GOT3 (cell line): ENCODE measurements around the gene SMIM5.

Source experiments
- DNase-seq: peaks from one replicate; lab custom pipeline; 2025; ENCODE audit warnings: mixed read lengths; lab: John Stamatoyannopoulos, UW

The SMIM5 gene

DNA sequence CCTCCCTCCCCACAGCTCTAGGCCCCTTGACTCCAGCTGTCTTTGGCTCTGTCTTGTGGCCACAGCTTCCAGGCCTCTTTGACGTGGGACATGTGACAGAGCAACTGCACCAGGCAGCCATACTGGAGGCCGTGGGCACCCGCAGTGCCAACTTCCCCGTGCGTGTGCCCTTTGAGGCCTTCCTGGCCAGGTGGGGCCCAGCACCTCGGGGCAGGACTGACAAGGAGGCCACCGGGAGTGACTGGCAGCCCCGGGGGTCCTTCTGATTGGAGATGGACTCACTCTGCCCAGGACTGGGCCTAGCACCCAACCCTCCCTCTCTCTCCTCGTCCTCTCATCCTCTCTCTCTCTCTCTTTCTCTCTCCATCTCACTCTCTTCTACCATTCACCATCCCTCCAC lies 30.1 kb upstream of the SMIM5 start:
- DNase-seq, result no peak

DNA sequence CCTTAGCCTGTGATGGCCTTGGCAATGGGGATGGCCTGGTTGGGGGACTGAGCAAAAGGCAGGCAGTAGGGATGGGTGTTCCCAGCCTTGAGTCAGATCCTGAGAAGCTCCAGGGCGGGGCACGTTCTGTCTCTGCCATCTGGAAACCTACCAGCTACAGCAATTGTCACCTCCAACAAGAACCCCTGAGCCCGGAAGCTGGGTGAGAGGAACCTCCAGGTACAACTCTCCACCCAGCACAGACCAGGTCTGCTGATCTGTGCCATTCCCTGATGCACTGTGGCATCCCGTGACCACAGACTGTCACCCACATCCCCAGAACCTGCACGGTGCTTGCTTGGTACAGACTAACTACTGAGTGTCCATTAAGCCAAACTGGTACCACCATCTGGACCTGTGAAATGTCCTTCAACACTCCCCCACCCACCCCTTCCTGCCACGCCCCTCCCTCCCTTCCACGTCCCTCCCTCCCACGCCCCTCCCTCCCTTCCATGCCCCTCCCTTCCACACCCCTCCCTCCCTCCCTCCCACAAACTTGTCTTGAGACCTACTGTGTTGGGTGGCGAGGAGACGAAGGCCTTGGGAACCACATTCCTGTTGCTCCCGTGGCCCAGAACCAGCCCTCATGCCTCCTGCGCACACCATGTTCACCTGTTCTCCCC lies 29.1 kb upstream of the SMIM5 start:
- no peak for DNase-seq

GRCh38 chr17:75605790-75606189 lies 27.4 kb upstream of the SMIM5 start:
- no peak for DNase-seq

DNA sequence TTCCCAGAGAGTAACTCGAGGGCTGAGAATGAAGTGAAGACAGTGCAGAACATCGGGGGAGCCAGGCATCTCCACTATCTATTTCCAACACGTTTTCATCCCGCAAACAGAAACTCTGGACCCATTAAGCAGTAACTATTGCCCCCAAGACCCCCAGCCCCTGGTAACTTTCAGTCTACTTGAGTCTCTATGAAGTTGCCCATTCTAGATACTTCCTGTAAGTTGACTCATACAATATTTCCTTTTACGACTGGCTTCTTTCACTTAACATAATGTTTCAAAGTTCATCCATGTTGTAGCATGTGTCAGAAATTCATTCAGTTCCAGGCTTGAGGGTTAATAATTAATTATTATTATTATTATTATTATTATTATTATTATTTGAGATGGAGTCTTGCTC lies 26.1 kb upstream of the SMIM5 start:
- DNase-seq, result no peak

DNA sequence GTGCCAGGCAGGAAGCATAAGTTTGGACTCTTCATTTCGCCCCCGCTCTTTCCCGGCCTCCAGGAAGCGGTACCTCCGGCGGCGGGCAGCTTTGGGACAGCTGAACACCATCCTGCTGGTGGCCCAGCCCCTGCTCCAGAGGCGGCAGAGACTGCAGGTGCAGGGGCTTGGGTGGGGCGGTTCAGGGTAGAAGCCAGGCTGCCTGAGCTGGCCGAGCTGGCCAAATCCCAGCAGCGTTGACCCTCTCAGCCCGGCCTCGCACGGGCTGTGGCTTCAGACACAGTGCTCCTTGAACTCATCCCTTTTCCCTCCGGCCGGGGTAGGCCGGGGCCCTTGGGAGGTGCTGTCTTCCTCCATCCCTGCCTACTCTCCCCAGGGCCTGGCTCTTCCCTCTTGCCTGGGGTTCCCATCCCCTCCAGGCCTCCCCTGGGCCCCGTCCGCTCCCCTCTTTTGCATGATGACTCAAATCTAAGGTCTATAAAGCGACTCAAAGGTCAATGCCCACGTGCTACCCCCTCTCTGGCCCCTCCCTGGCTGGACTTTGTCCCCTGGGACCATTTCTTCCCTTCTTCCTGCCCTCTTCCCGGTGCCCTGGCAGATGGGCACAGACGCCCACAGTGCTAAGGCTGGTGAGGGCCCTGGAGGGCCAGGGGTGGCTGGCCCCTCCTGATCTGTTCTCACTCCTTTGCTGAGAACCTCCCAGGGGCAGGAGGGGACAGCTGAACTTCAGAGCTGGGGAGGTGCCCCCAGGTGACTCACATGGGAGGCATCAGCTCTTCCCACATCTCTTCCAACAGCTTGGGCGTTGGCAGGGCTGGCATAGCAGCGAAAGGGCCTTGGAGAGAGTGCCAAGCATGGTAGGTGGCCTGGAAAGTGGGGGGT lies 22.9 kb upstream of the SMIM5 start:
- no peak for DNase-seq

- no peak for DNase-seq
These were observed 21.3 kb upstream of the SMIM5 start for GRCh38 chr17:75611851-75612429.

DNA sequence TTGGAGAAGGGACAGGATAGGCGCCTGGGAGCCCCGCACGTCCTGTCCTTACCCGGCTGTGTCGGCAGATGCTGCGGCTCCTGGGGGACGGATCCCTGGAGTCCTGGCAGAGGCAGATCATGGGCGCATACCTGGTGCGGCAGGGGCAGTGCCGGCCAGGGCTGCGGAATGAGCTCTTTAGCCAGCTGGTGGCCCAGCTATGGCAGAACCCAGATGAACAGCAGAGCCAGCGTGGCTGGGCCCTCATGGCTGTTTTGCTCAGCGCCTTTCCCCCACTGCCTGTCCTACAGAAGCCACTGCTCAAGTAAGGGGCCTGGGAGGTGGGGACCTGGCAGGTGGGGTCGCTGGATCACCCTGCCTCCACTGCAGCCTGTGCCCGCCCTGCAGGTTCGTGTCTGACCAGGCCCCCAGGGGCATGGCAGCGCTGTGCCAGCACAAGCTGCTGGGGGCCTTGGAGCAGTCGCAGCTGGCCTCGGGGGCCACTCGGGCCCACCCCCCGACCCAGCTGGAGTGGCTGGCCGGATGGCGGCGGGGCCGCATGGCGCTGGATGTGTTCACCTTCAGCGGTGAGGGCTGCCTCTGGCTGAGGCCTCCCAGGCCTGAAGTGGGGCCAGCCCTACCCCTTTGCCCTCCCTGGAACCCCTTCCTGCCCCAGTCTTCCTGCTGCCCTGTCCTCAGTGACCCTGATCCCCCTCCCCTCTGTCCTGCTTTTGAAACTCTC lies 20.2 kb upstream of the SMIM5 start:
- no peak for DNase-seq

- DNase-seq, result no peak
These were observed 19.2 kb upstream of the SMIM5 start for GRCh38 chr17:75614006-75614405.

GRCh38 chr17:75614556-75615270 lies 18.5 kb upstream of the SMIM5 start:
- no peak for DNase-seq

- no peak for DNase-seq
These were observed 17.9 kb upstream of the SMIM5 start for GRCh38 chr17:75615301-75615700.

- DNase-seq, result no peak
These were observed 16.6 kb upstream of the SMIM5 start for GRCh38 chr17:75616521-75617122.

GRCh38 chr17:75617218-75617617 lies 16.0 kb upstream of the SMIM5 start:
- DNase-seq, result no peak

- DNase-seq, result no peak
These were observed 15.6 kb upstream of the SMIM5 start for GRCh38 chr17:75617675-75618074.

GRCh38 chr17:75619506-75620431 lies 13.5 kb upstream of the SMIM5 start:
- DNase-seq, result no peak

DNA sequence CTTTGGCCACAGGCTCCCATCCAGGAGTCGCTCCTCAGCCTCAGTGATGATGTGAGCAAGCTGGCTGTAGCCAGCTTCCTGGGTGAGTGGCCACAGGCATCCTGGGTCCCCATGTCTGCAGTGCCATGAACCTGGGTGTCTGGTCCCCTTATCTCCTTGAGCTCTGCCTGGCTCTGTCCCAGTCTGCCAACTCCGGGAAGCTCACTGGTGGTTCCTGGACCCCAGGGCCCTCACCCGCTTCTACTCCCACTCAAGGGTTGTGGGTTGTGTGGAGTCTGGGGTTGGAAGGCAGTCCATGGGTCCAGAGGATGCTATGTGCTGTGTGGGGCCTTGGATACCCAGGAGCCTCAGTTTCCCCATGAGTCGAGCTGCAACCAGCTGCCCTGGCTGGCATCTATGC lies 11.7 kb upstream of the SMIM5 start:
- DNase-seq, result no peak

DNA sequence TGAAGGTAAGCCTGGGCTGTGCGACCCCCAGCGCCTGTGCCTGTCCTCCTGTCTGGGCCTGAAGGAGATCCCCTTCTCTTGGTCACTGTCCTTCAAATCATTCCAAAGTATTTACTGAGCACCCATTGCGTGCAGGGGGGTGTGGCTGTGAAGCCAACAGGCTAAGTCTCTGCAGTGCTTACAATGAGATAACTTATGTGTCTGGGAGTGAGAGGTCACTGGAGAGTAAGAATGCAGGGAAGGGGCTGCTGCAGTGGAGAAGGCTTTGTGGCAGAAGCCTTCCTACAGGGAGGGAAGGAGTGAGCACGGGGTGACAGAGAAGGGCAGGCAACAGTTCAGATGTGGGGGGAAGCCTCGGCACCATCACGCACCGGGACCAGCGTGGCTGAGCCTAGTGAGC lies 11.2 kb upstream of the SMIM5 start:
- no peak for DNase-seq

DNA sequence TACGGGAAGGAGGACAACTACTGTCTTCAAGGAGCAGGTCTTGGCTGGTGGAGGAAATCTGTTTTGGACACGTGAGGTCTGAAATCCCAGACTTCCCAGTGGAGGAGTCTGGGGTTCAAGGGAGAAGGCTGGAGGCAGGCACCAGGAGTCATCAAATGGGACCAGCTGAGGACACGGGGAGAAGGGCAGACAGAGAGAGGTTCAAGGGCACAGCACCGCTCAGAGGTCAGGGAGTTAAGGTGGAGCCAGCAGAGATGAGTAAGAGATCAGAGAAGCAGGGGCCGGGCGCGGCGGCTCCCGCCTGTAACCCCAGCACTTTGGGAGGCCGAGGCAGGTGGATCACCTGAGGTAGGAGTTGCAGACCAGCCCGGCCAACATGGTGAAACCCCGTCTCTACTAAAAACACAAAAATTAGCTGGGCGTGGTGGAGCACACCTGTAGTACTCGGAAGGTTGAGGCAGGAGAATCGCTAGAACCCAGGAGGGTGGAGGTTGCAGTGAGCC lies 10.4 kb upstream of the SMIM5 start:
- no peak for DNase-seq

- no peak for DNase-seq
These were observed 9.8 kb upstream of the SMIM5 start for GRCh38 chr17:75623386-75623785.

GRCh38 chr17:75624021-75624420 lies 9.2 kb upstream of the SMIM5 start:
- no peak for DNase-seq

DNA sequence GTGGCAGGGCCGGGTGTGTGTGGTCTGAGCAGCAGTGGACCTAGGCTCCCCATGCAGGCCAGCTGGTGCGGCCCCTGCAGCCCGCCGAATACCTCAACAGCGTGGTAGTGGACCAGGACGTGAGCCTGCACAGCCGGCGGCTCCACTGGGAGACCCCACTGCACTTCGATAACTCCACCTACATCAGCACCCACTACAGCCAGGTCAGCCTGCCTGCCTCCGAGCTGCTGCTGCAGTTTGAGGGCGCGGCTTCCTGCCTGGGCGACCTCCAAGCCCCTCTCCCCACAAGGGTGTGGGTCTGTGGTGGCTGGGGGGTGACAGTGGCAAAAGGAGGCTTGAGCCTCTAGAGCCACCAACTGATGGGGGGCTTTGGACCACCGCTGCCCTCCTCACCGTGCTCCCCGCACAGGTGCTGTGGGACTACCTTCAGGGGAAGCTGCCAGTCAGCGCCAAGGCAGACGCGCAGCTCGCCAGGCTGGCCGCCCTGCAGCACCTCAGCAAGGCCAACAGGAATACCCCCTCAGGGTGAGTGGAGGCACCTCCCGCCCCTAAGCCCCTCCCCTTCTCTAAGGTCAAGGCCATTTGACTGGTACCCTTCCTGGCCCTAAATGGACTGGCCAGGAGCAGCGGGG lies 8.4 kb upstream of the SMIM5 start:
- DNase-seq, result no peak
